ENCODE results near the gene NDUFV3. TPM values are rescaled to one million over a fixed set of nuclear protein-coding genes. Genes with fewer than 3 reads are reported as not detected.

NDUFV3 gene
- total and polyA plus RNA-seq, 12 donors = 25.9 to 63.7 (median 52.2) TPM

DNA sequence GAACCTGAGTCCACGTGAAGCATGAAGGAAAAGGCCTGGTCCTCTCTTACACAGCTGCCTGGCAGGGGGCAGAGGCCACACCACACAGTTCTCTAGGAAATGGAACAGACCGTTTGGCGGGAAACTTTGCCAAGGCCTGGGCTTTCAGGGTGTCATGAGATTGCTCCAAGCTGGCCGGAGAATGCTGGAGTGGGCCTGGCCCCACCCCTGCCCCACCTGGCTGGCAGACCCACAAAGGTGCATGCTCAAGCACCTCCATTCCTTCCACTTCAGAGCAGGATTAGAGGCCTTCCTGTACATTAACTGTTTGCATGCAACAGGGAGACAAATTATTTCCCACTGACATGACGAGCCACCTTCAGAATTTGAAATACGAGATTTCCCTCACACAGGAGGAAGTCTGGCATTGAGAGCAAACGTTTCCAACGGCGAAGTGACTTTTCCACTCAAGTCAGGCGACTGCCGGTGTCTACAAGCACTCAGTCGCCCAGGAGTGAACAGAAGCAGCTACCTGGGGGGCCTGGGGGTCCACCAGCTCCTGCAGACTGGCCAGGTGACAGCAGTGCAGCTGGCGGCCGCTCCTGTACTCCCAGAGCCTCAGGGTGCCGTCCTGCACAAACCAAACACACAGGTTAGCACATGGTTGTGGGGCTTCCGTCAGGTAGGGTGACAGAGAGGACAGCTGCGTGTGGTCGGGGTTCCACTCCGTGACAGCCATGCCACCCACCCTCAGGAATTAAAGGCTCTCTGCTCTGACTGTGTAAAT is 37.8 kb upstream of the NDUFV3 start:
- Histone ChIP-seq H3K27me3 (no peaks in the 10 kb centered on the region), H3K4me3 (no peak overlapping the region), H3K9me3 (no peaks in the 10 kb centered on the region), H3K27ac (no peak overlapping the region), H3K4me1 (no peaks in the 10 kb centered on the region), H3K36me3 (peaks cover 0 to 100% (median 61%) of the 10 kb centered on the region in 9 donors)
- no peak for ATAC-seq
- no peak for DNase-seq
- TF ChIP-seq, protein P1, sequence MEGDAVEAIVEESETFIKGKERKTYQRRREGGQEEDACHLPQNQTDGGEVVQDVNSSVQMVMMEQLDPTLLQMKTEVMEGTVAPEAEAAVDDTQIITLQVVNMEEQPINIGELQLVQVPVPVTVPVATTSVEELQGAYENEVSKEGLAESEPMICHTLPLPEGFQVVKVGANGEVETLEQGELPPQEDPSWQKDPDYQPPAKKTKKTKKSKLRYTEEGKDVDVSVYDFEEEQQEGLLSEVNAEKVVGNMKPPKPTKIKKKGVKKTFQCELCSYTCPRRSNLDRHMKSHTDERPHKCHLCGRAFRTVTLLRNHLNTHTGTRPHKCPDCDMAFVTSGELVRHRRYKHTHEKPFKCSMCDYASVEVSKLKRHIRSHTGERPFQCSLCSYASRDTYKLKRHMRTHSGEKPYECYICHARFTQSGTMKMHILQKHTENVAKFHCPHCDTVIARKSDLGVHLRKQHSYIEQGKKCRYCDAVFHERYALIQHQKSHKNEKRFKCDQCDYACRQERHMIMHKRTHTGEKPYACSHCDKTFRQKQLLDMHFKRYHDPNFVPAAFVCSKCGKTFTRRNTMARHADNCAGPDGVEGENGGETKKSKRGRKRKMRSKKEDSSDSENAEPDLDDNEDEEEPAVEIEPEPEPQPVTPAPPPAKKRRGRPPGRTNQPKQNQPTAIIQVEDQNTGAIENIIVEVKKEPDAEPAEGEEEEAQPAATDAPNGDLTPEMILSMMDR (IDR thresholded peaks at IDR 0.05) = no peak
- intact Hi-C loops (cut with DNase I) = loop anchor here in 1 of 10 donors (1.0 kb wide), 1 partner anchor 22 kb away; no protein-coding TSS in a partner anchor
- WGBS, 2 donors = 90 to 93% methylated on average over 19 of the region's 19 CpGs

DNA sequence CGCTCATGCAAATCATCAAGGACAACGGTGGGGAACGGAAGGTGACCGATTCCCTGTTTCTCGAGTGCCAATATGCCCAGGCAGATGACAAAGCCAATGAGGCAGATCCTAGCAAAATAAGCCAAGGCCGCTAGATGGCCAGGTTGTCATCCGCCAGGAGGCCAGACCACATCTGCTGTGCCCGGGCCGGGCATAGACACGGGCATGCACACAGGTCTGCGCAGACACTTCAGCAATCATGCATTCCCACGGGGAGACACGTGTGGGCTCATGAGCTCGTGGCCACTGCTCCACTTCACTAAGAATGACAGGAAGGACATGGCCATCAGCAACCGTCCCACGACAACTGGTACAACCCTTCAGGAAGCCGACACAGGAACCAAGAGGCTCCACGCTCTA is 37.2 kb upstream of the NDUFV3 start:
- 87 to 88% methylated on average over 18 of the region's 18 CpGs for WGBS, 2 donors
- DNase-seq (no peak), ATAC-seq (no peak)
- Histone ChIP-seq H3K36me3 (peaks cover 0 to 100% (median 61%) of the 10 kb centered on the region in 9 donors), H3K4me3 (no peak overlapping the region), H3K4me1 (no peaks in the 10 kb centered on the region), H3K9me3 (no peaks in the 10 kb centered on the region), H3K27ac (no peak overlapping the region), H3K27me3 (no peaks in the 10 kb centered on the region)
- intact Hi-C loops (cut with DNase I) = loop anchor here in 1 of 10 donors (1.0 kb wide), 1 partner anchor 23 kb away; no protein-coding TSS in a partner anchor
- TF ChIP-seq, protein P1 (IDR thresholded peaks at IDR 0.05) = no peak

GRCh38 chr21:42857216-42857615 is 35.9 kb upstream of the NDUFV3 start:
- Histone ChIP-seq H3K27me3 (no peaks in the 10 kb centered on the region), H3K27ac (no peak overlapping the region), H3K36me3 (peaks cover 0 to 100% (median 48%) of the 10 kb centered on the region in 9 donors), H3K4me1 (peaks cover 0 to 8% (median 7%) of the 10 kb centered on the region in 9 donors), H3K9me3 (no peaks in the 10 kb centered on the region), H3K4me3 (no peak overlapping the region)
- TF ChIP-seq, protein P1 (IDR thresholded peaks at IDR 0.05) = no peak
- no peak for DNase-seq
- WGBS, 2 donors = 93 to 95% methylated on average over 11 of the region's 11 CpGs
- ATAC-seq = no peak
- intact Hi-C loops (cut with DNase I) = no loop called here

- WGBS, 2 donors = 89 to 90% methylated on average over 19 of the region's 19 CpGs
Measured at GRCh38 chr21:42858185-42858847, 34.8 kb upstream of the NDUFV3 start.

More at GRCh38 chr21:42858185-42858847, 34.8 kb upstream of the NDUFV3 start:
- Histone ChIP-seq H3K27ac (no peak overlapping the region), H3K27me3 (no peaks in the 10 kb centered on the region), H3K4me1 (peaks cover 0 to 16% (median 7%) of the 10 kb centered on the region in 9 donors), H3K36me3 (peaks cover 0 to 100% (median 38%) of the 10 kb centered on the region in 9 donors), H3K9me3 (no peaks in the 10 kb centered on the region), H3K4me3 (no peak overlapping the region)
- ATAC-seq (no peak), DNase-seq (no peak)
- TF ChIP-seq, protein P1 (IDR thresholded peaks at IDR 0.05) = no peak
- intact Hi-C loops (cut with DNase I) = no loop called here
